Caco-2 (cell line): ENCODE measurements around the gene KDM4B. TPM values are rescaled to one million over a fixed set of nuclear protein-coding genes. Genes with fewer than 3 reads are reported as not detected.

Source experiments
- BruUV-seq: library from RNA; stranded (reverse); fragments of 400-500 nt; replicated peaks from 2 replicates; lab custom pipeline; 2021; lab: Mats Ljungman, UMichigan
- CTCF ChIA-PET: fragments of 300-600 bp; sonication (Branson Sonifier 250); formaldehyde crosslinking; loops from one replicate; lab custom pipeline; 2022; ENCODE audit warnings: antibody characterized with exemption; lab: Charles Lee
- POLR2A ChIA-PET: fragments of 300-600 bp; sonication (Branson Sonifier 250); formaldehyde crosslinking; loops from one replicate; lab custom pipeline; 2022; ENCODE audit warnings: antibody characterized with exemption; lab: Charles Lee
- DNase-seq, 2 experiments: peaks; one replicate each; pipeline versions ENCODE4 v3.0.0 to v3.0.0-alpha.2; 2020 to 2022
- H3K27me3 ChIP-seq: replicated peaks from 2 replicates; pipeline ENCODE4 v1.6.0; 2011; ENCODE audit warnings: low read length; ENCODE audit not compliant: control insufficient read depth, insufficient read depth
- H3K36me3 ChIP-seq: 2 replicates; pipeline ENCODE4 v1.5.1; 2011; ENCODE audit warnings: low read length; ENCODE audit not compliant: control insufficient read depth, insufficient read depth
- H3K4me1 ChIP-seq: fragments of 250-450 bp; sonication (Bioruptor Pico); 2 replicates; pipeline ENCODE4 v1.5.1; 2020; ENCODE audit warnings: mild to moderate bottlenecking
- H3K4me3 ChIP-seq: 2 replicates; pipeline ENCODE4 v1.5.1; 2011; ENCODE audit warnings: low read depth, mild to moderate bottlenecking, control low read depth, low read length
- H3K9me3 ChIP-seq: fragments of 250-450 bp; sonication (Bioruptor Pico); 2 replicates; pipeline ENCODE4 v1.5.1; 2020; ENCODE audit warnings: mild to moderate bottlenecking, moderate library complexity
- H3K27ac Mint-ChIP-seq: one replicate; pipeline ENCODE4 v1.8.0; 2022; ENCODE audit warnings: mixed read lengths; ENCODE audit not compliant: unreplicated experiment
- H3K27me3 Mint-ChIP-seq: one replicate; pipeline ENCODE4 v1.8.0; 2022; ENCODE audit warnings: mixed read lengths; ENCODE audit not compliant: insufficient read depth, unreplicated experiment
- H3K36me3 Mint-ChIP-seq: one replicate; pipeline ENCODE4 v1.8.0; 2022; ENCODE audit warnings: mild to moderate bottlenecking, mixed read lengths; ENCODE audit not compliant: insufficient read depth, unreplicated experiment
- H3K4me1 Mint-ChIP-seq: one replicate; pipeline ENCODE4 v1.8.0; 2022; ENCODE audit warnings: low read depth, mixed read lengths; ENCODE audit not compliant: unreplicated experiment
- H3K4me3 Mint-ChIP-seq: one replicate; pipeline ENCODE4 v1.8.0; 2022; ENCODE audit warnings: mild to moderate bottlenecking, moderate library complexity, mixed read lengths; ENCODE audit not compliant: unreplicated experiment
- H3K9me3 Mint-ChIP-seq: one replicate; pipeline ENCODE4 v1.8.0; 2022; ENCODE audit warnings: mixed read lengths; ENCODE audit not compliant: unreplicated experiment
- CTCF ChIP-seq, 2 experiments: fragments of 200-600 bp in 1 of 2; IDR thresholded peaks; 1 replicate in 1 of 2; 2 replicates in 1 of 2; pipeline versions ENCODE4 v1.5.1 to v1.8.0; 2011 to 2022; ENCODE audit warnings: antibody characterized with exemption in 1 of 2, control low read depth in 1 of 2, inconsistent platforms in 1 of 2, low read depth in 1 of 2, low read length in 1 of 2, mild to moderate bottlenecking in 1 of 2, moderate library complexity in 1 of 2; ENCODE audit not compliant: insufficient read depth in 1 of 2, severe bottlenecking in 1 of 2, unreplicated experiment in 1 of 2
- intact Hi-C: fragments of 100-400 bp; cut with micrococcal nuclease; formaldehyde crosslinking; loops from one replicate; pipeline ENCODE4 v1.10.0; 2022; ENCODE audit not compliant: unreplicated experiment
- total RNA-seq: library from RNA; stranded (reverse); gene quantifications from 2 replicates; pipeline ENCODE4 v1.2.3, GENCODE V29; 2022

The KDM4B gene
- total RNA-seq, 1 experiment from 2014 or later: 27.4 TPM

DNA sequence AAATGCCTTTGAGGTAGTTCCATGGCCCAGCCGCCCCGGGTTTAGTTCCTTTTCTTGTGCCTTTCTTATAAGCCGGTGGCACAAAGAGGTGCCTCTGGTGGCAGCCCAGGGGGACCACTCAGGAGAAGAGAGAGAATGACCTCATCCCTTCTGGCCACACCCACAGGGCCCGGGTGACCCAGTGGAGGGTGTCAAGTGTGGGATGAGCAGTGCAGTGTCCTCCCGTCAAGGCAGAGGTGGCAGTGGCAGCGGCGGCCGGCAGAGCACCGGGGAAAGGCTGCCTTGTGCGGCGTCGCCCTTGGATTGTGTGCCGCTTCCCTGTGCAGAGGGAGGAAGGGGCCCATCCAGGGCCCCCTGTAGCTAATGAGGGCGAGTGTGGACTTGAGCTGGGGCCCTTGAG lies 47.9 kb downstream of the KDM4B start:
- Histone ChIP-seq H3K9me3 (no peaks in the 10 kb centered on the region), H3K36me3 (no peaks in the 10 kb centered on the region), H3K4me1 (no peaks in the 10 kb centered on the region), H3K27me3 (no peaks in the 10 kb centered on the region), H3K4me3 (no peak overlapping the region)
- Mint-ChIP-seq H3K36me3 (no peaks in the 10 kb centered on the region), H3K27me3 (no peaks in the 10 kb centered on the region), H3K9me3 (no peaks in the 10 kb centered on the region), H3K4me3 (no peak overlapping the region), H3K27ac (no peak overlapping the region), H3K4me1 (no peaks in the 10 kb centered on the region)
- TF ChIP-seq CTCF (IDR thresholded peaks at IDR 0.05; ENCODE audit: insufficient read depth in 1 of 2, low read depth in 1 of 2, low read length in 1 of 2, severe bottlenecking in 1 of 2, unreplicated experiment in 1 of 2): no peak
- no TSS peak for BruUV-seq
- no peak for DNase-seq
- intact Hi-C loops: no loop called here
- ChIA-PET POLR2A (no interaction called here), CTCF (no interaction called here)

- Mint-ChIP-seq H3K4me1 (no peaks in the 10 kb centered on the region), H3K27ac (no peak overlapping the region), H3K36me3 (no peaks in the 10 kb centered on the region), H3K9me3 (no peaks in the 10 kb centered on the region), H3K27me3 (no peaks in the 10 kb centered on the region), H3K4me3 (no peak overlapping the region)
- no TSS peak for BruUV-seq
- TF ChIP-seq CTCF (IDR thresholded peaks at IDR 0.05; ENCODE audit: insufficient read depth in 1 of 2, low read depth in 1 of 2, low read length in 1 of 2, severe bottlenecking in 1 of 2, unreplicated experiment in 1 of 2): no peak
- no peak overlapping the region for H3K4me3 ChIP-seq
- no peaks in the 10 kb centered on the region for H3K9me3 ChIP-seq
- H3K27me3 ChIP-seq: no peaks in the 10 kb centered on the region
- H3K4me1 ChIP-seq: no peaks in the 10 kb centered on the region
- intact Hi-C loops: no loop called here
- CTCF ChIA-PET: no interaction called here
- no peak for DNase-seq
- POLR2A ChIA-PET: interaction anchor here (0.6 kb wide), 1 partner anchor 103 kb away, joined by 4 read pairs; no protein-coding TSS in a partner anchor
- H3K36me3 ChIP-seq: no peaks in the 10 kb centered on the region
Measured at GRCh38 chr19:5017235-5017634, 48.3 kb downstream of the KDM4B start.

GRCh38 chr19:5018224-5019015 lies 49.5 kb downstream of the KDM4B start:
- Mint-ChIP-seq H3K4me1 (no peaks in the 10 kb centered on the region), H3K9me3 (no peaks in the 10 kb centered on the region), H3K27ac (no peak overlapping the region), H3K27me3 (no peaks in the 10 kb centered on the region), H3K36me3 (no peaks in the 10 kb centered on the region), H3K4me3 (no peak overlapping the region)
- CTCF ChIA-PET: no interaction called here
- H3K4me3 ChIP-seq: no peak overlapping the region
- POLR2A ChIA-PET: no interaction called here
- H3K27me3 ChIP-seq: no peaks in the 10 kb centered on the region
- H3K36me3 ChIP-seq: no peaks in the 10 kb centered on the region
- no peak for DNase-seq
- intact Hi-C loops: no loop called here
- H3K4me1 ChIP-seq: no peaks in the 10 kb centered on the region
- no peaks in the 10 kb centered on the region for H3K9me3 ChIP-seq
- BruUV-seq: no TSS peak
- no peak for TF ChIP-seq CTCF (IDR thresholded peaks at IDR 0.05; ENCODE audit: insufficient read depth in 1 of 2, low read depth in 1 of 2, low read length in 1 of 2, severe bottlenecking in 1 of 2, unreplicated experiment in 1 of 2)
